Suppressor macrophage treated with lipopolysaccharide for 4 hours (primary cell): ENCODE results near the gene ANKRD44.
"Not testable (repeated sequence)": the region's sequence is repeated elsewhere in the genome, so short reads cannot be mapped to it uniquely, and the experiment has no call there.

Source experiments
- DNase-seq: peaks from one replicate; pipeline ENCODE4 v3.0.0-alpha.2; 2020

Gene ANKRD44

GRCh38 chr2:197310271-197310985 is at the start of gene ANKRD44:
Gene ANKRD44, minus strand, starts transcription at chr2:197310780. Its CDS starts 176 bp downstream, at chr2:197310604.
- DNase-seq, result peak; percentile 94

DNA sequence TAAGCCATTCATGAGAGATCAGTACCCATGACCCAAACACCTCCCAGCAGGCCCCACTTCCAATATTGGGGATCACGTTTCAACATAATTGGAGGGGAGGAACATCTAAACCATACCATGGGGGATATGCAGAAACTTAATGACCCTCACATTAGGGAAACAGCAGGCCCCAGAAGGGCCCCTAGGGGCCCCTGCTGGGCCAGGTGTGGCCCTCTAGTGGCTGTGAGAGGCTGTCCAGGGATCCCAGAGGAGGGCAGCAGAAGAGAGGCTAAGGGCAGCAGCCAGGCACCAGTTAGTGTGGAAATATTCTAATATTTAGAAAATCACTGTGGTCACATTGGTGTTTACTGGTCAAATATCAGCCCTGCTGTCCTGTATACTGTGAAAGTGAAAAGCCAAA is 49.3 kb upstream of the ANKRD44 start:
- DNase-seq, result no peak

GRCh38 chr2:197358931-197359330 is 48.4 kb upstream of the ANKRD44 start:
- no peak for DNase-seq

- DNase-seq, result no peak
Observed at GRCh38 chr2:197357986-197358385, 47.4 kb upstream of the ANKRD44 start.

GRCh38 chr2:197356136-197356535 is 45.6 kb upstream of the ANKRD44 start:
- DNase-seq, result no peak

- no peak for DNase-seq
Observed at GRCh38 chr2:197354169-197354558, 43.6 kb upstream of the ANKRD44 start.

DNA sequence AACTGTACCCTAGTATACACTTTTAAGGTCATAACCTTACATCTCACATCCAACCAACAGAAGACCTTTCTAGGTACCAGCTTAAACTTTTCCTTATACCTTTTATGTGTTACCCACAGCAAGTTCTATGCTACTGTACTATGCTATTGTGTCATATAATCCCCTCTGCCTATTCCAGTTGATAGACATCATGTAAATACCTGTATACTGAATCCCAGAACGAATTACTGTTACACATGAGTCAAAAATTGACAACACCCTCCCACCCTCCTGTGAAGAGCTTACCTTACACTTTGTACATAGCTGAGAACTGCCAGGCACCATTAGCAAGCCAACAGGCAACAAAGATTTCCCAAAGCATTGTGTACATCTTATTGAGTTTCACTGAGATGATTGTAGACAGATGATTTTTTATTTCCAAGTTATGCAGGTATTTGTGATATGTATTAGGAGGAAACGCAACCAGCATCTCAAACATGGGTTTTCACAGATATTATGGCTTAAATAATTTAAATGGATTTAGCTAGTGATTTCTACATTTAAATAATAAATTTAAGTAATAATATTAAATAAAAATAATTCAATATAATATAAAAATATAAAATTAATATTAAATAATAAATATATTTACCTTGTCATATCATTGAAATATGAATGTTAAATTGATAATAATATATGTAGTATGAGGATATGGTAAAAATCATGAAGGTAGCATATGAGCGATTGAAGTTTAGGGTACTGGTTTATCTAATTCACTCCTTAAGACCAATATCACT is 43.0 kb upstream of the ANKRD44 start:
- no peak for DNase-seq

GRCh38 chr2:197349699-197350098 is 39.1 kb upstream of the ANKRD44 start:
- DNase-seq, result no peak

GRCh38 chr2:197348721-197349360 is 38.3 kb upstream of the ANKRD44 start:
- DNase-seq, result peak; percentile 9

GRCh38 chr2:197345846-197346370 is 35.3 kb upstream of the ANKRD44 start:
- DNase-seq, result no peak

GRCh38 chr2:197343968-197344367 is 33.4 kb upstream of the ANKRD44 start:
- DNase-seq, result not testable (repeated sequence)

GRCh38 chr2:197340591-197340990 is 30.0 kb upstream of the ANKRD44 start:
- no peak for DNase-seq

DNA sequence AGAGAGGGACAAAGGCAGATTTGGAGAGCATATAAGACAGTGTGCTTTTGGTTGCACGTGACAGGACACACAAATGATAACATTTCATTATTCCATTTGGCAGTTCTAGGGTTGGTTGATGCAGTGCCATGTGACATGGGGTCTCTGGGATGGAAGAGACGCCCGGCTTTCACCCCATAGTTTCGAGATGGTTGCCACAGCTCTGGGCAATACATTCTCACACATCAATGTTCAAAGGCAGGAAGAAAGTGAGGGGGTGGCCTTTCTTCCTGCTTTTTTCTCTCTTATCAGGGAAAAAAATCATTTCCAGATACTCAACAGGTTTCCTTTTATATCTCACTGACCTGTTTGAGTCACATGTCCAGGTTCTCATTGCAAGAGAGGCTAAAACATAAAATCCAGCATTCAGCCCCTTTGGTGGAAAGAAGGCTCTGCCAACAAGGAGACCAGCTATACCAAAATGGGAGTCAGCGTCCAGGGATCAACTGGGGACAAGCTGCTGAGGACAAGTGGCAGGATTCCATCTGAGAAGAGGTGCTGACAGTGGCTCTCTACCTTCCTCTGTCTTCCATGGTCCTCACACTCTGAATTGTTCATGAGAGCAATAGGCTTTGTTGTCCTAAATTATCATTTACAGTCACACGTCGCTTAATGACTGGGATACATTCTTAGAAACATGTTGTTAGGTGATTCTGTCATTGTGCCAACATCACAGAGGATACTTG is 29.1 kb upstream of the ANKRD44 start:
- DNase-seq, result no peak

DNA sequence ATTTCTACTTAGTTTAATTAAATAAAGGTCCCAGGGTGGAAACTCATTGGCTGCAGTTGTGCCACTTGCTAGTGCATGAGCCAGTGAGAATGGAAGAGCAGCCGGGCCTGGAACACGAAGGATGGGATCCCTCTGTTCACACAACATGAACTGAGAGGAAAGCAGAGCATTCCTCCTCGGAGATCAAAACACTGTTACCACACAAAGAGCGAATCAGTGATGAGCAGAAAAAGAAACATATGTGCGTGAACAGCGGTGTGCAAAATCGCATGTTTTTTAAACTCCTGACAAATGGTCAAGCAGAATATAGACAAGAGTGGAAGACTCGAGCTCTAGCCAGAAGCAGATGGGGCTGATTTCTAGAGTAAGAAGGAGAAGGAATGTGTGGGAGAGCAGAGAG is 28.4 kb upstream of the ANKRD44 start:
- no peak for DNase-seq

DNA sequence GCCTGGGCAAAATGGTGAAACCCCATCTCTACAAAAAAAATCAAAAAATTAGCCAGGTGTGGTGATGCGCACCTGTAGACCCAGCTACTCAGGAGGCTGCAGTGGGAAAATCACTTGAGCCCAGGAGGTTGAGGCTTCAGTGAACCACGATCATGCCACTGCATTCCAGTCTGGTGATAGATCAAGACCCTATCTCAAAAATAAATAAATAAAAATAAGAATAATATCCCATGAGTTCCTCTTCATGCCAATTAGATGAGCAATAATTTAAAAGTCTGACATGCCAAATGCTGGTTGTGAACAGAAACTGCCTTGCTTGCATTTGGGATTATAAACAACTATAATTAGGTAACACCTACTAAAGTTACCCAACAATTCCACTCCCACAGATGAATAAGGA is 22.1 kb upstream of the ANKRD44 start:
- no peak for DNase-seq

GRCh38 chr2:197328461-197328860 is 17.9 kb upstream of the ANKRD44 start:
- no peak for DNase-seq

DNA sequence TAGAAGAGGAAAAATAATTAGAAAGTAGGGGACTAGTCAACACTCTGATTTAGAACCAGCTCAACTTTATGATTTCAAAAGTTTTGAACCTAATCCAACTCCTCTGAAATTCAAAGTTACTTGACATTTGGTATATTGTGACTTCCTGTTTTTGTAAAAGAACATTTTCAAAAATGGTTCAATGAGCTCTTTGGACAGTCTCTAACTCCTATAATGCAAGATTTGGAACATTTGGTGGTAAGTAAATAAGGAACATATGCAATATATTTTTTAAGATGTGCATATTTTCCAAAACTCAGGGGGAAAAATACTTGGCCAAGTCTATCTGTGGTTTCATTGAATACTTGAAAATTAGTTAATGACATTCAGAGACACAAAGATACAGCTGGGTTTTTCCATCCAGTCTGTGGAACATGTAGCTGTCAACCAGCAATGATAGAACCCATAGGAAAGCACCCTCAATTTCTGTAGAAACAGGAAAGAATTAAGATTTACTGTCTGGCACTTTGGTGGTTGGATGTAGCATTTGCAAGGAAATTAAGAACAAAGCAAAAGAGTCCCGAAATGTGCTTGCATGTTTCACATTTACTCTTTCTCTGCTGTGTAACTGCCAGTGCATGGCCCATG is 17.0 kb upstream of the ANKRD44 start:
- peak; percentile 6 for DNase-seq

- DNase-seq, result no peak
Observed at GRCh38 chr2:197327073-197327471, 16.5 kb upstream of the ANKRD44 start.

- no peak for DNase-seq
Observed at GRCh38 chr2:197324801-197325200, 14.2 kb upstream of the ANKRD44 start.

DNA sequence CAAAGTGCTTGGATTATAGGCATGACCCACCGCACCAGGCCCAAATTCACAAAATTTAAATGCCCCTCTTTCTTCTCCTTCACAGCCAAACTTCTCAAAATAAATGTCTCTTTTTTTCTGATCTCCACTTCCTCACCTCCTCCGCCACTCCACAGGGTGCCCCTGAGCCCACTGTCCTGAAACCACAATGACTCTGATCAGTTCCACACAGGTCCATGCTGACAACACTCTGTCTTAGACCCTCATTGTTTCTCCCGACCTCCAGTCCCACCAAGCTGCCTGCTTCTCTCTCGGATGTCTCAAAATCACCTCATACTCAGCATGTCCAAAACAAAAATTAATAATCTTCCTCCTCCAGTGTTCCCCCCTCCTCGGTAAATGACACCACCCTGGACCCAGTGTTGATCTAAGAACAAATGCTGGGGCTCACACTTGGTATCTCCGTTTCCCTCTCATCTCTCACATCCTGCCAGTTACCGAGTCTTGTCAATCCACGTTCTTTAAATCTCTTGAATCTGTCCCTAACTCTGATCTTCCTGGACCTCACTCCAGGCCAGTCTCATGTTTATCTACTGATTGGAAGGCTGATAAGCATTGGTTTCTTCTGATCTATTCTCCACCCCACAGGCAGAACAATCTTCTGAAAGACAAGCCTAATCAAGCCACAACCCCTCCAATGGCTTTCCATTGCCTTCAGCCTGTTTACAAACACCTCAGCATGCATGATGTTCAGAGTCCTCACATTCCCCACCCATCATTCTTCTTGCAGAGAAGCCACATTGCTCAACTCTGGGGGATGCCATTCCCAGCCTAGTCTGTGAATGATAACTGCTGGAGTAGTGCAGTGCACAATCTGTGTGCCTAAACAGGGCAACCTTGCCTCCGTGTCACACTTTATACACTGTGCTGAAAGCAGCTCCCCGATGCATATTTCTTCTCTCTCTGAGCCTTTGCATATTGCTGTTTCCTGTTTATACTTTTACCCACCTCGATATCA is 12.4 kb upstream of the ANKRD44 start:
- DNase-seq, result no peak

DNA sequence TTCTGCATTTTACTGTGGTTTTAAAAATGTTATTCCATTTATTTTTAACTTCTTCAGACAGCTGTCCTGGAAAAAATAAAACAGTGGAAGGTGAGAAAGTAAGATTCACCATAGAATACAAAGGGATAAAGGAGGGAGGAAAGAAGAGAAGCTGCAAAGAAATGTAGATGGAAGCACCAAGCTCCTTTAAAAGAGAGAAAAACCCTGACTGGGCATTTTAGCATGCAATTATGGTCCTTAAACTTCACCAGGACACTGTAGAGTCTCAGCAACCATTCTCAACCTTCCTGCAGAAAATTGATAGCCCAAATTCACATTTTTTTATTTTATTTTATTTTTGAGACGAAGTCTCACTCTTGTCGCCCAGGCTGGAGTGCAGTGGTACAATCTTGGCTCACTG is 11.6 kb upstream of the ANKRD44 start:
- DNase-seq, result no peak
